Cerebellar nuclear complex (tissue), 1 donor: ENCODE data around the gene CARD10.

Source experiments
- DNase-seq, 2 experiments: peaks; one replicate each; lab custom pipeline; 2025; lab: John Stamatoyannopoulos, UW

The CARD10 gene

DNA sequence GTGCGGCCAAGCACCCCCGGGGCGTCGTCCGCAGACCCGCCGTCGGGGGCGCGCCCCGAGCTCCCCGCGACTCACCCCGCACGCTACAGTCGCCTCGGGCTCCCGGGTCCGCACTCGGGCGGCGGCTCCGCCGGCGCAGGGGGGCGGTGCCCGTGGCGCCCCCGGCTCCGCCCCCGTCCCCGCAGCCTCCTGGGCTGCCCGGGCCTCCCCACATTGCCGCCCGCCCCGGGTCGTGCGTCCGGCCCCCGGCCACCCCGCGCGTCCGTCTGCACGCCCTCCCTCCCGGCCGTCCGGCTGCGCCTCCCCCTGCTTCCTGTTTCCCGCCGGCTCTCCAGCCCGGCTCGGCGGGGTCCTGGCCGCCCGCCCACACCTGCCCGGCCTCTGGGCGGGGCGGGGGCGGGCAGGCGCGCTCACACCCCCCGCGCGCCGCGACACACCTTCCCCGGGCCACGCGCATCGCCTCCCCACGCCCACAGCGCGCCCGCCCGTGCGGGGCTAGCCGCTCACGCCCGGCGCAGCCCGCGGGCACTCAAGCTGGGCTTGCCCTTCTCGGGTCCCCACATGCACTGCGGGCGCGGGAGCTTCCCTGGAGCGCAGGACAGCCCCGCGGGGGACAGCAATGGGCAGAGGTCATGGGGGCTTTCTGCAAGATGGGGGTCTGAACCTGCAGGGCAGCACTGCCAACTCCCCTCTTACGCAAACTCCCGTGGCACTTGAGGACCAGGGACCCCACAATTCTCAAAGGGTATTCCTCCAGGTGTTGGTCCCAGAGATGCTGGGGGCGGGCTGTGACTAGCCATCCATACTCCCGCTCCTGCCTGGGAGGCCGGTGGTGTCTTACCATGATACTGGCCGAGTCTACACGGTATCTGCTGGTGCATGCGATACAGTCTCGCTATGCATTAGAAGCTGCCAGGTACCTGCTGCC lies at the start of gene CARD10:
TSS of gene CARD10 (minus strand) at position 148 of the 928 bp plus-strand sequence. CDS start 215 bp downstream, outside the sequence.
- no peak for DNase-seq

- no peak for DNase-seq
These were observed 49.3 kb upstream of the CARD10 start for GRCh38 chr22:37568448-37569008.

GRCh38 chr22:37568012-37568411 lies 48.8 kb upstream of the CARD10 start:
- no peak for DNase-seq

DNA sequence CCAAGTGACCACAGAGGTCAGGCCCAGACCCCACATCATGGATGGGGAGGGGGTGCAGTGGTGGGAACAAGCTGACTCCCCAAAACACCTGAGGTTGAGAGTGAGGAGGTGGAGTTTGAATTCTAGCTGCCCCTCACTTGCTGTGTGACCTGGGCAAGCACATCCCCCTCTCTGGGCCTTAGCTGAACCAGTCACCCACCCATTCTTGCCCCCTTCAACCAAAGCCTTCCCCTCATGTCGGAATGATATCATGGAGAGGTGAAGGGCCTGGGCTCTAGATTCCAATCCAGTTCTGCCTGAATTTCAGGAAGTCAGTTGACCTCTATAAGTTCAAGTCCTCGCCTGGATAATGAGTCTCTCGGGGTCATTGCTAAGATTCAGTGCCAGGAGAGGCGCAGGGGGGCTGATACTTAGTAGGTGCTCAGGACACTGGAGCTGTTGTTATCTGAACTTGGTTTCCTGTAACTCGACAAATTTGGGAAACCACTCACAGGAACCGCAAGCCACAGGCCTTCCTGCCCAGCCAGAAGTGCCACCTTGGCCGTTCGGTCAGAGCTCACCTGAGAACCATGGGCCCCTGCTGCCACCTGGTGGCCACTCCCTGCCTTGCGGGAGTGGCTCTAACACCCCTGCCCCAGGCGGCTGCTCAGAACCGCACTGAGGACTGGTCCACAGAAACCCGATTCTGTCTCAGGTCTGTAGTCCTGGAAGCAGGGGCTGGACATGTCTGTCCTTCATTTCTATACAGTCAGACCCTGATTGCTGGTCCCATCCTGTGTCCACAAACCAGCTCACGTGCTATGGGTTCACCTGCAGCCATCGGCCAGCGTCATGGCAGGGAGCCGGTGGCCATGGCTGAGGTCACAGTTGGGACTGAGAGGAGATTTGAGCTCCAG lies 47.9 kb upstream of the CARD10 start:
- DNase-seq: peak in 1 of 2 experiments; percentile 35

- DNase-seq: no peak
These were observed 47.2 kb upstream of the CARD10 start for GRCh38 chr22:37566329-37566837.

- no peak for DNase-seq
These were observed 46.6 kb upstream of the CARD10 start for GRCh38 chr22:37565830-37566229.

DNA sequence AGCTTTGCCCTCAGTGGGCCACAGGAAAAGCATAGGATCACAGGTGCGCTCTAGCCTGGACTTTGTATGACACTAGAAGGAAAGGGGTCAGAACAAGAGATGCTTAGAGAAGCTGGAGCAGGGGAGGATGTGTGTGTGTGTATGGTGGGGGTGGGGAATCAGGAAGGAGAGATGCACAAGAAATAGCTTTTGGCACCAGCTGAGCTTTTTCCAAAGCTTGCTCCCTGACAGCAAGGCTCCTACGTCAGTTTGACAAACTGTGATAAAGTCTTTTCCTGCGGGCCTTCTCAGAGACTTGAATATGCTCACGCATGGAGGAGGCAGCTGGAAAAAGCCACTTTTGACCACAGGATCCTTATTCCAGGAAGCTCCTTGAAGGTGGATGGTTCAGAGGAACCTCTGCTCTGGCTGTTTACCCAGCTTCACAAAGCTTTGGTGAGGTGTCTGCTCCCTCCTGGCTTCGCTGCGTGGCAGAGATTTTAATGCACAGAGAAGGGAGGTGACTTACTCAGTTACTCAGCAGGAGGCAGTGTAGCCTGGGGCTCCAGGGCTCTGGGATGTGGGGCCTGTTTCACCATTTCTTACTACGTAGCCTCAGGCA lies 45.0 kb upstream of the CARD10 start:
- no peak for DNase-seq

- no peak for DNase-seq
These were observed 44.2 kb upstream of the CARD10 start for GRCh38 chr22:37563153-37564081.

DNA sequence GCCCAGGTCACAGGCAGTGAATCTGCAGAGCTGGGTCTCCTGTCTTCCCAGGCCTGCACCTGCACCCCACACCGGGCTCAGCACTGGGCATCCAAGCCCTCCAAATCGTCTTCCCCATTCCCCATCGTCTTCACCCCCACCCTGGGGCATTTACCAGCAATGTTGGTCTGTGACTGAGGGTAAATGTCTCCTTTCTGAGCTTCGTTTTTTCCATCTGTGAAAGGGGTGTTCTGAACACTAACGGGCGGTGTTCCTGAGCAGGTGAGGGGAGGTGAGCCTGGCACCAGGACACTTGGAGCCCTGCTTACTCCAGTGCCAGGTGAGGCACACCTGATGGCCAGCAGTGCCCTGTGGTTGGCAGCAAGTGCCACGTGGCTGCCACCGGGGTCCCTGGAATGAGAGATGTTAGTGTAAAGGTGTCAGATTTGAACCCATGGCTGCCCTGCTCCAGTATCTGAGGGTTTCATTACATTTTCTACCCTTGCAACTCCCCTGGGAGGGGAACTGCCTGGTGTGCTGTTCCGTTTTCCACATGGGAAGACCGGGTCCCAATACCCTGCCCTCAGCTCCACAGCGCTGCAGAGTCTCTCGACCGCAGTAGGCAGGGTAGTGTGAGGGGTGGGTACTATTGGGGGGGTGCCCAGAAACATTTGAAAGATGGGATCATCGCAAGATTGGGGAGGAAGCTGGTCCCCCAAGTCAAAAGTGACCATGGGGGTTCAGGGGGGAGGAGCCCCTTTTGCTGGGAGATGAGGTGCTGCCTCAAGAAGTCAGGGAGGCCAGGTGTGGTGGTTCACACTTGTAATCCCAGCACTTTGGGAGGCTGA lies 43.0 kb upstream of the CARD10 start:
- no peak for DNase-seq

DNA sequence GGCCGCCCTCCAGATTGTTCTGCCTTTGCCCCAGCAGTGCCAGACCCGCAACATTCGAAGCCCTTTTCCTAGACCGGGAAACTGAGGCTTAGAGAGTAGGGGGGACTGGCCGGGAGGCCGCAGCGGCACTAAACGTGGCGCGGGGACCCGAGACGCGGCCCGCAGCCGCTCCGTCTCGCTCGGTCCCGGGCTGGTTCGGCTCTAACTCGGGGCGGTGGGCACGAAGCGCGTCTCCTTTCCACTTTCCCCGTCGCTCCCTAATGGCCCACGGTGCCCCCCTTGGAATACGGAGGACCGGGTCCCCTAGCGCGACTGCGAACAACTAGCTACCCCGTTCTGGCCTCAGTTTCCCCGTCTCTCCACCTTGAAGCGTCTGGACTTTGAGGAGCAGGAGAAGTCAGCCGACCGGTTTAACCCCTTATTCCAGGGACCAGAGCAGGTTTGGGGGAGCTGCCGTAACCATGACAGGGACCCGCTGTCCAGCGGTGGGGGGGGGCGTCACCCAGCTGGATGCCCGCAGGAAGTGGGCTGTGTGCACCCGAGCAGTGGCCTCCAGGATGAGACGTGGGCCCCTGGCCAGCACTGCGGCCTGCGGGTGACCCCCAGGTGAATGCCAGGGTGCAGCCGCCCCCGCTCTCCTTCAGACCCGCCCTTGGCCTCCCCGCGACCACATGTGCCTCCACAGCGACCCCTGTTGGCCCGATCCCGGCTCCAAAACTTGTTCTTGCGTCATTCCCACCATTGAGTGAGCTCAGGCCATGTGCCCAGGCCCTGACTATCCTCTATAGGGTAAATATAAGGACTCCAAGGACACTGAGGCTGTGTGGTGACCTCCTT lies 42.2 kb upstream of the CARD10 start:
- DNase-seq: no peak

DNA sequence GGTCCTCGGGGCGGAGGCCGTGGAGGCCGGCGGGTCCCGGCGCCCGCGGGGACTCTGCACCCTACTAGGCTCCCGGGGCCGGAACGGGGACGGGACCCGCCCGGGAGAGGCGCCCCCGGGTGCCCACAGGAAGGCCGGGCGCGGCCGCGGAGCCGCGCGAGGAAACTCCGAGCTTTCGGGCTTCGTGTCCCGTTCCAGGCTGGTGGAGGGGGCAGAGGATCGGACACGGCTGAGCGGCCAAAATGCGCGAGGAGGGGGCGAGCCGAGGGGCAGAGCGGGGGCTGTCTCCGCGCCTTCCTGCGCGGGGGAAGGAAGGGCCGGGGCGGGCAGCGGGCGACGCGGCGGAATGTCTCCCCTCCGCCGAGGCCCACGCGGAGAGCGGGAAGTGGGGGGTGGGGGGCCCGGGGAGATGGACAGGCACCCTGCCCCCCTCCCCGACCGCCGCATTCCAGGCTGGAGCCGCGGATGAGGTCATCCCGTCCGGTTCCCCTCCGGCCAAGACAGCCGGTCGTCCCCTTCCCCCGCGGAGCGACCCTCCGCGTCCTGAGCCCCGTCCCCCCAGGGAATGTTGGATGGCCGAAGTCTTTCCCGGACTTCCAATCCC lies 41.5 kb upstream of the CARD10 start:
- DNase-seq: no peak

GRCh38 chr22:37559901-37560607 lies 40.8 kb upstream of the CARD10 start, which contains the start of gene CDC42EP1:
Gene CDC42EP1 (plus strand): TSS chr22:37560480. CDS start chr22:37566350, 5,870 bp downstream.
- DNase-seq: no peak

DNA sequence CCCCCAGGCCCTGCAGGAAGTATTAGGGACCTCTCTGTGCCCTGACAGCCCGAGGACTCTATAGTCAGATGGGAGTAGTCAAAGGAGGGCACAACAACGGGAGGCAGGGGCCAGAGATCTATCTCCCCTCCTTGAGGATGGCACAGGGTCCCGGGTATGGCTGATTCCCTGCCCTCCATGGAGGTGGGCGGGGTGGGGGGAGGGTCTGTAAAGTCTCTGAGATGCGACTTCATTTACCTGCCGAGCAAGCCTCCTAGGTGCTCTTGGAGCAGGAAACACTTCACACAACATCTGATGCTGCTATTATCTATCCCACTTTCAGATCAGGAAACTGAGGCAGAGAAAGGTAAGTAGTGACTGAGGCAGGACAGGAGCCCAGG lies 40.3 kb upstream of the CARD10 start:
- no peak for DNase-seq

- DNase-seq: no peak
These were observed 39.6 kb upstream of the CARD10 start for GRCh38 chr22:37558815-37559214.

DNA sequence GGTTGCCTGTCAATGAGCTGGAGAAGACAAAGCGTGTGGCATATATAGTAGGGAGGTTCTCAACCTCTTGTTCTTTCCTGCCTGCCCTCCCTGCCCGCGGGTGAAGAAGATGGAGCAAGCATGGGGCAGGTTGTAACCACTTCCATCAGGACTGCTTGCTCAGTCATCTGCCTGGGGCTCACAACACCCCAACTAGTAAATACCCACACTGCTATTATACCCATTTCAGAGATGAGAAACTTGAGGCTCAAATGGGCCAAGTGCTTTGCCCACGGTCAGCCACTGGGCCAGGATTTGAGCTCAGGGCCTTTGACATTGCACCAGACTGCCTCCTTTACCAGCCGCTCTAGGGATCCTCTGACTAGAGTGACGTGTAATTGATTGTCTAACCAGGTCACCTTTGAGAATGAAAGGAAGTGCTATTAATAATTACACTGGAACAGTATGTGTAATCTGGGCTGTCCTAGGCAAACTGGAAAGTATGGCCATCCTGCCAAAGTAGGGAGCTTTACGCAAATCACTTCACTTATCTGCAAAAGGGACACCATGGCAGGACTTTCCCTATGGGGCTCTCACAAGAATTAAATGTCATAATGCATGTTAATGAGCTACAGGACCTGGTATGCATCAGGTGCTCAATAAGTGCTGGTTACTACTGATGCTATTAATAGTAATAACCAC lies 38.2 kb upstream of the CARD10 start:
- no peak for DNase-seq

DNA sequence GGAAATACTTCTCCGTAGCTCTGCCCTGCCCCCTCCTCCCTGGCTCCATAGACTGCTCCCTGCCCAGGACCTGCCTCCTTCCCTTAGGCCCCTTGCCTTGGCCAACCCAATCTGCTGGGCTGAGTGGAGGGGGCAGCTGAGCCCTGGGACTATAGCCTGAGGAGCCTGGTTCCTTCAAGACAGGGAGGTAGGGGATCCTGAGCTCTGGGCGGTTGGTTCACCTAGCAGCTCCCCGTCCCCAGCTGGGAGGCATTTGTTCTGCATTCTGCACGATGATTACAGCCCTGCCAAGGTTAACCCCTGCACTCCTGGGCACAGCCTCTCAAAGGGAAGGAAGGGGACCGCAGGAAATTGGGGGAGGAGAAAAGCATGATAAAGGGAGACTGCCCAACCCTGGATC lies 37.5 kb upstream of the CARD10 start:
- no peak for DNase-seq

GRCh38 chr22:37555029-37555428 lies 35.8 kb upstream of the CARD10 start:
- DNase-seq: no peak
